GM19372 (cell line): ENCODE data around the gene MREG.

Experiments used
- ATAC-seq: cut with Tn5 transposase; IDR thresholded peaks from one replicate; pipeline ENCODE4 v1.9.1; 2021; ENCODE audit warnings: mild to moderate bottlenecking, low read depth, moderate library complexity; ENCODE audit not compliant: unreplicated experiment

The MREG gene

GRCh38 chr2:216013080-216013909, at the start of gene MREG:
MREG (minus strand) TSS chr2:216013551; CDS start chr2:216013327, 224 bp downstream.
- ATAC-seq = peak; percentile 48

GRCh38 chr2:216059233-216059834, 46.0 kb upstream of the MREG start:
- ATAC-seq = no peak

- ATAC-seq = peak; percentile 81
These were observed 44.4 kb upstream of the MREG start for GRCh38 chr2:216057688-216058193.

- no peak for ATAC-seq
These were observed 43.4 kb upstream of the MREG start for GRCh38 chr2:216056739-216057138.

- no peak for ATAC-seq
These were observed 42.3 kb upstream of the MREG start for GRCh38 chr2:216055680-216056079.

GRCh38 chr2:216052420-216052819, 39.1 kb upstream of the MREG start:
- ATAC-seq = no peak

GRCh38 chr2:216051350-216051749, 38.0 kb upstream of the MREG start:
- ATAC-seq = no peak

- ATAC-seq = no peak
These were observed 36.1 kb upstream of the MREG start for GRCh38 chr2:216049452-216049851.

GRCh38 chr2:216047397-216047796, 34.0 kb upstream of the MREG start:
- ATAC-seq = no peak

- peak; percentile 96 for ATAC-seq
These were observed 31.6 kb upstream of the MREG start for GRCh38 chr2:216044883-216045486.

GRCh38 chr2:216043949-216044348, 30.6 kb upstream of the MREG start:
- no peak for ATAC-seq

GRCh38 chr2:216041438-216041837, 28.1 kb upstream of the MREG start:
- no peak for ATAC-seq

GRCh38 chr2:216039918-216040317, 26.6 kb upstream of the MREG start:
- ATAC-seq = no peak

GRCh38 chr2:216034065-216034464, 20.7 kb upstream of the MREG start:
- peak; percentile 46 for ATAC-seq

GRCh38 chr2:216033403-216033802, 20.1 kb upstream of the MREG start:
- ATAC-seq = no peak

- peak; percentile 63 for ATAC-seq
These were observed 18.8 kb upstream of the MREG start for GRCh38 chr2:216031960-216032689.

GRCh38 chr2:216030216-216030615, 16.9 kb upstream of the MREG start:
- ATAC-seq = no peak

- ATAC-seq = no peak
These were observed 16.2 kb upstream of the MREG start for GRCh38 chr2:216029416-216030129.

GRCh38 chr2:216024779-216025336, 11.5 kb upstream of the MREG start:
- ATAC-seq = no peak
